Fibroblast of the aortic adventitia (primary cell): ENCODE measurements around the gene CCNO. TPM values are rescaled to one million over a fixed set of nuclear protein-coding genes. Genes with fewer than 3 reads are reported as not detected.

Experiments
- DNase-seq: peaks from one replicate; pipeline ENCODE4 v3.0.0-alpha.2; 2010; ENCODE audit warnings: low read depth
- H3K4me3 ChIP-seq: 2 replicates; pipeline ENCODE4 v1.5.1; 2011; ENCODE audit warnings: low read depth, mild to moderate bottlenecking, control low read depth, low read length, moderate library complexity
- total RNA-seq: library from RNA; depleted of rRNA; stranded (reverse); fragments of >200 nt; gene quantifications from 2 replicates; pipeline ENCODE4 v1.2.3, GENCODE V29; 2012; ENCODE audit warnings: low replicate concordance
- TF ChIP-seq, protein P1 (sequence below): IDR thresholded peaks from 2 replicates; pipeline ENCODE4 v1.5.1; 2011; ENCODE audit warnings: mild to moderate bottlenecking, low read length, control low read depth, inconsistent platforms; ENCODE audit not compliant: insufficient read depth

CCNO gene, protein sequence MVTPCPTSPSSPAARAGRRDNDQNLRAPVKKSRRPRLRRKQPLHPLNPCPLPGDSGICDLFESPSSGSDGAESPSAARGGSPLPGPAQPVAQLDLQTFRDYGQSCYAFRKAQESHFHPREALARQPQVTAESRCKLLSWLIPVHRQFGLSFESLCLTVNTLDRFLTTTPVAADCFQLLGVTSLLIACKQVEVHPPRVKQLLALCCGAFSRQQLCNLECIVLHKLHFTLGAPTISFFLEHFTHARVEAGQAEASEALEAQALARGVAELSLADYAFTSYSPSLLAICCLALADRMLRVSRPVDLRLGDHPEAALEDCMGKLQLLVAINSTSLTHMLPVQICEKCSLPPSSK
- 0.18 TPM in 1 of 2 replicates, not detected in the other for total RNA-seq

DNA sequence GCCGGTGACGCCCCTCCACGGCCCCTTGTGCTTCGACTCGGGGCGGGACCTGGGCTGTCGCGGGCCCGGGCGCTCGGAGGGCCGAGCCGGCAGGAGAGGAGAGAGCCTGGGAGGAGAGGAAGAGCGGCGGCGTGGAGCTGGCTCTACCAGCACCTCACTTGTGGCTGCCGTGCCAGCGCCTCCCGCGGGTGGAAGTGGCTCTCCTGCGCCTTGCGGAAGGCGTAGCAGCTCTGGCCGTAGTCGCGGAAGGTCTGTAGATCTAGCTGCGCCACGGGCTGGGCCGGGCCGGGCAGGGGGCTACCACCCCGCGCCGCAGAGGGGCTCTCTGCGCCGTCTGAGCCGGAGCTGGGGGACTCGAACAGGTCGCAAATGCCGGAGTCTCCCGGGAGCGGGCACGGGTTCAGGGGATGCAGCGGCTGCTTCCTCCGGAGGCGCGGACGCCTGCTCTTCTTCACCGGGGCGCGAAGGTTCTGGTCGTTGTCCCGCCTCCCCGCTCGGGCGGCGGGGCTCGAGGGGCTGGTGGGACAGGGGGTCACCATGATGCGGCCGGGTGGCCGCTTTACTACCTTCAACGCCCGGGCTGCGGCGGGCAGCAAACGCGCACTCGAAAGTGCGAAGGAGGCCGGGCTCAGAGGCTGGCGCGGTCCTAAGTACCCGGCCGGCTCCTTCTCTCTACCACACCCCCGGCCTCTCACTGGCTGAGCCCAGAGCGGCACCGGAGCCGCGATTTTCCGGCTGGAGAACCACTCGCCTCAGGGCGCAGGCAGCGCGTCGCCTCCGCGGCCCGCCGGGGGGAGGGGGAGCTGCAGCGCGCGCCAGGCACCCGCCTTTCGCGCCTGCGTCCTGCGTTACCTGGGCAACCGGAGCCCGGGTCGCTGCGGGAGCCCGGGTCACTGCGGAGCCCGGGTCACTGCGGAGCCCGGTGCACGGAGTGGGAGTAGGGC lies at the start of gene CCNO:
Gene CCNO (minus strand): TSS at position 624 of the 944 bp plus-strand sequence. CDS start 85 bp downstream, at position 539.
- TF ChIP-seq, protein P1, sequence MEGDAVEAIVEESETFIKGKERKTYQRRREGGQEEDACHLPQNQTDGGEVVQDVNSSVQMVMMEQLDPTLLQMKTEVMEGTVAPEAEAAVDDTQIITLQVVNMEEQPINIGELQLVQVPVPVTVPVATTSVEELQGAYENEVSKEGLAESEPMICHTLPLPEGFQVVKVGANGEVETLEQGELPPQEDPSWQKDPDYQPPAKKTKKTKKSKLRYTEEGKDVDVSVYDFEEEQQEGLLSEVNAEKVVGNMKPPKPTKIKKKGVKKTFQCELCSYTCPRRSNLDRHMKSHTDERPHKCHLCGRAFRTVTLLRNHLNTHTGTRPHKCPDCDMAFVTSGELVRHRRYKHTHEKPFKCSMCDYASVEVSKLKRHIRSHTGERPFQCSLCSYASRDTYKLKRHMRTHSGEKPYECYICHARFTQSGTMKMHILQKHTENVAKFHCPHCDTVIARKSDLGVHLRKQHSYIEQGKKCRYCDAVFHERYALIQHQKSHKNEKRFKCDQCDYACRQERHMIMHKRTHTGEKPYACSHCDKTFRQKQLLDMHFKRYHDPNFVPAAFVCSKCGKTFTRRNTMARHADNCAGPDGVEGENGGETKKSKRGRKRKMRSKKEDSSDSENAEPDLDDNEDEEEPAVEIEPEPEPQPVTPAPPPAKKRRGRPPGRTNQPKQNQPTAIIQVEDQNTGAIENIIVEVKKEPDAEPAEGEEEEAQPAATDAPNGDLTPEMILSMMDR, result peak; percentile 6
- H3K4me3 ChIP-seq, result peak within 1 kb of the TSS; percentile 65
- DNase-seq, result peak; percentile 61

DNA sequence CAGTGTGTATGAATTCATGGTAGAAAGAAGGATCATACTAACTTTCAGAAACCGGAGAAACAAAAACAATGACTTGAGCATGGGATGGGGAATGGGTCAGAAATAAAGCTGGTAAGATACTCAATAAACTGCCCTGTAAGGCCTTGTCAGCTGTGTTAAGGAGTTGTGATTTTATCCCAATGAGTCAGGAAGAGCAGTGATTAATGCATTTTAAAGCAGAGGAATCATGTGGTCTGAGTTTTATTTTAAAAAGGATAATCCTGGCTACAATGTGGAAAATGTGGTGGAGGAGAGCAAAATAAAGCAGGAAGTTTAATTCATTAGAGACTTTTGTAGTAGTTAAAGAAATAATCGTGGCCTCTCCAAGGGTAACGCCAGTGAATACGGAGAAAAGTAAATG lies 45.4 kb upstream of the CCNO start:
- DNase-seq, result peak; percentile 11
- no peak overlapping the region for H3K4me3 ChIP-seq
- TF ChIP-seq, protein P1, result no peak

DNA sequence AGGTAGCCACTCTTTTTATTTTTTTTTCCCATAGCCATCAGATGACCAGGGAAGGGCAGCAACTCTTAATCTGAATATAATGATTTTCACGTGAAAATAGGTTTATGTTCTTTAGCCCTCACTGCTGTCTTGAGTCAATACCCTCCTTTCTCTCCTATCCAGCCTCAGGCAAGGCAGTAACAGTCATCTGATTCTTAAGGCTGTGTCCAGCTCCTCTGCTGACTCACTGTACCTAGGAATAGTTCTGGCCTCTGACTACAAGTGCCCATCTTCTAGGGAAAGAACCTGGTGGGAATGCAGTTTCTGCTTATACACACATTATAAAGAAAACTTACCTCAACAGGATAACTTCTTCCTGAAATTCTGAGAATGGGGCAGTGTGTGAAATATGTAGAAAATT lies 43.4 kb upstream of the CCNO start:
- peak; percentile 2 for DNase-seq
- H3K4me3 ChIP-seq, result no peak overlapping the region
- TF ChIP-seq, protein P1, result no peak

DNA sequence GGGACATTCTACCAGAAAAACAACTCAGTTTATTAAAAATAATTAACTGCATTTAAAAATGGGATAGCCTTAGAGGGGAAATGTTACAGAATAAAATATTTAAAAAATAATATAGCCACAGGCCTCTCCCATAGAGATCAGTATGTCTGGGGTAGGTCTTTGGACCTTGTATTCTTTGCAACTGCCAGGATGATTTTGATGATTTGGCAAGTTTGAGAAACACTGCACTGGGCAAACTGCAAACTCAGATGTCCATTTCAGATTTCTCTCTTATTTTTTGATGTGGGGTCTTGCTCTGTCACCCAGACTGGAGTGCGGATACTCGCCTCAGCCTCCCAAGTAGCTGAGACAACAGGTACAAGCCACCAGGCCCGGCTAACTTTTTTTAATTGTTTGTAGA lies 24.9 kb upstream of the CCNO start:
- TF ChIP-seq, protein P1, result no peak
- no peak overlapping the region for H3K4me3 ChIP-seq
- DNase-seq, result no peak

DNA sequence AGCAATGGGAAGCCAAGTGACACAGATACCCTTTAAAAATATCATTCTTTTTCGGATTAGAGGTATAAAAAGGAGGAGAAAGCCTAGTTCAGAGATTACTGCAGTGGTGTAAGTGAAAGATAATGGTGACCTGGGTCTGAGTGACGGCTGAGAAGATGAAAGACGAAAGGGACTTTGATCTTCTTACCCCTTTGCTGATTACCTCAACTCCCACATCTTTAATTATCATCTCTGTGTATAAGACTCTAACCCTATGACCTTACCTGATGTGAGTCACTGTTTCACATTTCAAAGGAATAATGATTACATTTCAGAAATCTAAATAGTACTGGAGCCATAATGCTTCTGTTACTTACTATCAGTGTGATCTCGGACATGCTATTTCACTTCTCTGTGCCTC lies 21.4 kb upstream of the CCNO start:
- no peak for DNase-seq
- TF ChIP-seq, protein P1, result no peak
- no peak overlapping the region for H3K4me3 ChIP-seq

DNA sequence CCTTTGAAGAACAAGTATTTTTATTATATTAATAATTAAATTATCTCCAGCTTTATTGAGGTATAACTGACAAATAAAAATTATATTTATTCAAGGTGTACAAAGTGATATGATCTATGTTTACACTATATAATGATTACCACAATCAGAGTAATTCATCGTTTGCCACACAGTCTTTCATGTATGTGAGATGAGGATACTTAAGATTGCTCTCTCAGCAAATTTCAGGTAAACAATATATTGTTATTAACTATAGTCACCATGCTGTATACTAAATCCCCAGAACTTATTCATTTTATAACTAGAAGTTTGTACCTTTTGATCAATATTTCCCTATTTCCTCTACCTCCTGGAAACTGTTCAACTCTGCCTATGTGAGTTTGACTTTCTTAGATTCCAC lies 16.7 kb upstream of the CCNO start:
- no peak for DNase-seq
- TF ChIP-seq, protein P1, result no peak
- no peak overlapping the region for H3K4me3 ChIP-seq
